Uterus (tissue), 2 donors: ENCODE results near the gene GPRIN3.

Experiments
- POLR2A ChIP-seq, 2 donors: fragments of 450-650 bp; IDR thresholded peaks; one replicate each; pipeline ENCODE4 v1.6.1; 2016; ENCODE audit warnings: antibody characterized with exemption in 2 of 2, mild to moderate bottlenecking in 1 of 2, moderate library complexity in 1 of 2
- TF ChIP-seq, protein P1 (sequence below), 4 experiments: fragments of 200-600 bp in 2 of 4; fragments of 450-650 bp in 2 of 4; sonication (generic) in 2 of 4; IDR thresholded peaks; one replicate each; pipeline ENCODE4 v1.5.1; 2016 to 2019; ENCODE audit warnings: antibody characterized with exemption in 4 of 4, mild to moderate bottlenecking in 2 of 4, moderate library complexity in 1 of 4

DNA sequence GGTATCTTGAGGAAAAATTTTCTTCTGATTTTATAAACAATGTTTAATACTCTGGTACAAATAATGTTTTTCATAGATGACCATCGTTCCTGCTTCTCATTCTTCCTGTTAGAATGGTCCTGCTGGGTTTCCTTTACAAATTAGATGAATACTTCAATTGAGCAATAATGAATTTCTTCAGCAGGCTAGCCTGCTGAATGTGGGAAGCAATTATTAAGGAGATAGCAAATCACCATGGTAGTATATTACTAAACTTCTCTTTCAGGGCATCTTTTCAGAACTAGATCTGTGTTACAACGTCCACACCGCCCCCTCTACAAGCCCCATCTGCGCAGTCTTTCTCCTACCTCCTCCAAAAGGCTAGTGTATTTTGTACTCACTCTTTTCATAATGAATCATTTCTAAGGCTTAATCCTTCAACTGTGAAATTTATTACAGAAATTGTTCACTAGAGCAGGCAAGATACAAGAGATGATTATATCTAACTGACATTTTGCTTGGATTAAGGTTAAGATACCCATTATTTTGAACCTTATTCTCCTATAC lies 38.4 kb downstream of the GPRIN3 start:
- TF ChIP-seq, protein P1, sequence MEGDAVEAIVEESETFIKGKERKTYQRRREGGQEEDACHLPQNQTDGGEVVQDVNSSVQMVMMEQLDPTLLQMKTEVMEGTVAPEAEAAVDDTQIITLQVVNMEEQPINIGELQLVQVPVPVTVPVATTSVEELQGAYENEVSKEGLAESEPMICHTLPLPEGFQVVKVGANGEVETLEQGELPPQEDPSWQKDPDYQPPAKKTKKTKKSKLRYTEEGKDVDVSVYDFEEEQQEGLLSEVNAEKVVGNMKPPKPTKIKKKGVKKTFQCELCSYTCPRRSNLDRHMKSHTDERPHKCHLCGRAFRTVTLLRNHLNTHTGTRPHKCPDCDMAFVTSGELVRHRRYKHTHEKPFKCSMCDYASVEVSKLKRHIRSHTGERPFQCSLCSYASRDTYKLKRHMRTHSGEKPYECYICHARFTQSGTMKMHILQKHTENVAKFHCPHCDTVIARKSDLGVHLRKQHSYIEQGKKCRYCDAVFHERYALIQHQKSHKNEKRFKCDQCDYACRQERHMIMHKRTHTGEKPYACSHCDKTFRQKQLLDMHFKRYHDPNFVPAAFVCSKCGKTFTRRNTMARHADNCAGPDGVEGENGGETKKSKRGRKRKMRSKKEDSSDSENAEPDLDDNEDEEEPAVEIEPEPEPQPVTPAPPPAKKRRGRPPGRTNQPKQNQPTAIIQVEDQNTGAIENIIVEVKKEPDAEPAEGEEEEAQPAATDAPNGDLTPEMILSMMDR (IDR thresholded peaks at IDR 0.05) = no peak
- no peak for TF ChIP-seq POLR2A (IDR thresholded peaks at IDR 0.05)
